SK-N-SH (cell line): ENCODE data around the gene FAF2.

Experiments
- JUND ChIP-seq: IDR thresholded peaks from 2 replicates; pipeline ENCODE4 v1.4.0; 2012
- RAD21 ChIP-seq: IDR thresholded peaks from 2 replicates; pipeline ENCODE4 v1.6.1; 2012; ENCODE audit warnings: mild to moderate bottlenecking, low read length
- RFX5 ChIP-seq: IDR thresholded peaks from 2 replicates; pipeline ENCODE4 v1.6.1; 2012; ENCODE audit warnings: mild to moderate bottlenecking, improper control_type of control experiment, low read length

- TF ChIP-seq JUND (no peak), RAD21 (no peak), RFX5 (no peak)
Observed at GRCh38 chr5:176536902-176537553, 88.8 kb downstream of the FAF2 start, which contains the start of gene RNF44.
